ENCODE measurements around the gene FYCO1. TPM values are rescaled to one million over a fixed set of nuclear protein-coding genes. Genes with fewer than 3 reads are reported as not detected.

The FYCO1 gene
- total RNA-seq, 1 donor from 2014 or later = 7.9 TPM

DNA sequence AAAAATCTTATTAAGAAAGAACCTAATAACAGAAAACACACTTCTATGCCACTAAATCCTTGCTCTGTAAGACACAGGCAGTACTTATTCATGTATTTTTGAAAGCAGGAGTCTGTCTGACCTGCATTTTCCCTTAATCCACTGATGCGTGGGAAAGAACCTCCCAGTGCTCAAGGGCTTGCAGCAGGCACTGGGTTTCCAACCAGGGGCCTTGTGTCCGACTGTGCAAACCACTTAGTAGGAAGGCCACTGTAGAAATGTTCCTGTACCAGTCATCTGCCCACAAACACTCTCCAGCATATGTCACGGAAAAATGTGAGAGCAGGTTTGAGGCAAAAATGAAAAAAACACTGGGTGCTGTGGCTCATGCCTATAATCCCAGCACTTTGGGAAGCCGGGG is 39.9 kb downstream of the FYCO1 start:
- FAIRE-seq = no peak
- TF ChIP-seq, protein P1, sequence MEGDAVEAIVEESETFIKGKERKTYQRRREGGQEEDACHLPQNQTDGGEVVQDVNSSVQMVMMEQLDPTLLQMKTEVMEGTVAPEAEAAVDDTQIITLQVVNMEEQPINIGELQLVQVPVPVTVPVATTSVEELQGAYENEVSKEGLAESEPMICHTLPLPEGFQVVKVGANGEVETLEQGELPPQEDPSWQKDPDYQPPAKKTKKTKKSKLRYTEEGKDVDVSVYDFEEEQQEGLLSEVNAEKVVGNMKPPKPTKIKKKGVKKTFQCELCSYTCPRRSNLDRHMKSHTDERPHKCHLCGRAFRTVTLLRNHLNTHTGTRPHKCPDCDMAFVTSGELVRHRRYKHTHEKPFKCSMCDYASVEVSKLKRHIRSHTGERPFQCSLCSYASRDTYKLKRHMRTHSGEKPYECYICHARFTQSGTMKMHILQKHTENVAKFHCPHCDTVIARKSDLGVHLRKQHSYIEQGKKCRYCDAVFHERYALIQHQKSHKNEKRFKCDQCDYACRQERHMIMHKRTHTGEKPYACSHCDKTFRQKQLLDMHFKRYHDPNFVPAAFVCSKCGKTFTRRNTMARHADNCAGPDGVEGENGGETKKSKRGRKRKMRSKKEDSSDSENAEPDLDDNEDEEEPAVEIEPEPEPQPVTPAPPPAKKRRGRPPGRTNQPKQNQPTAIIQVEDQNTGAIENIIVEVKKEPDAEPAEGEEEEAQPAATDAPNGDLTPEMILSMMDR (IDR thresholded peaks at IDR 0.05; ENCODE audit: insufficient read depth, low read length, severe bottlenecking) = no peak
- Histone ChIP-seq H3K27me3 (ENCODE audit: control insufficient read depth, insufficient read depth, low read length) (no peaks in the 10 kb centered on the region), H3K36me3 (ENCODE audit: control insufficient read depth, insufficient read depth, low read length) (peaks cover 30% of the 10 kb centered on the region), H3K4me3 (ENCODE audit: low read depth, low read length) (no peak overlapping the region)
- DNase-seq (ENCODE audit: low read depth) = no peak

DNA sequence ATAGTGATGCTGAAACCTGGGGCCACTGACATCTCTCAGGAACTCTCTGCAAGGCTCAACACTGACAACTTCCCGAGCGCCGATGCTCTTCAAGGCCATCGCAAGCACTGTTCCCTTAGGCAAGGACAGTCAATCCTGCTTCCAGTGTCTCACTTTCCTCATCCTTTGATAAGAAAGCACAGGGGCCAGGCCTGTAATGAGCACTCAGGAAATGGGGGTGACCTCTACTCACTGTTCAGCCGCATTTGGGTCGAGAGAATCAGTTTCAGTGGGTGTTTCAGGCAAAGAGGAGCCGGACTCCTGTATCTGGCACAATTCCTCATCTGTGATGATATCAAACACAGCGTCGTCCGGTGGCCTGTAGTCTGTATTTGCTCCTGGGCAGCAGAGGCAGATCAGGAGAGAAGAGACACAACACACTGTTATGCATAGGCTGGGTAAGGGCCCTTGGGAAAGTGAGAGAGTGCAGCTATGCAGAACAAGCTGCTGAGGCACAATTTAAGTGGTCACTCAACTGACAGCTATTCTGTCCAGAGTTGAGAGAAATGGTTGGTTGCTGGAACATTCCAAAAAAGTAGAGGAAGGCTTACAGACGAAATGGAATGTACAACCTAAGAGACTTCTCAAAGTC is 40.5 kb downstream of the FYCO1 start:
- TF ChIP-seq, protein P1 (IDR thresholded peaks at IDR 0.05; ENCODE audit: insufficient read depth, low read length, severe bottlenecking) = no peak
- H3K4me3 ChIP-seq (ENCODE audit: low read depth, low read length) = no peak overlapping the region
- no peak for DNase-seq (ENCODE audit: low read depth)
- peaks cover 28% of the 10 kb centered on the region for H3K36me3 ChIP-seq (ENCODE audit: control insufficient read depth, insufficient read depth, low read length)
- no peaks in the 10 kb centered on the region for H3K27me3 ChIP-seq (ENCODE audit: control insufficient read depth, insufficient read depth, low read length)
- no peak for FAIRE-seq

DNA sequence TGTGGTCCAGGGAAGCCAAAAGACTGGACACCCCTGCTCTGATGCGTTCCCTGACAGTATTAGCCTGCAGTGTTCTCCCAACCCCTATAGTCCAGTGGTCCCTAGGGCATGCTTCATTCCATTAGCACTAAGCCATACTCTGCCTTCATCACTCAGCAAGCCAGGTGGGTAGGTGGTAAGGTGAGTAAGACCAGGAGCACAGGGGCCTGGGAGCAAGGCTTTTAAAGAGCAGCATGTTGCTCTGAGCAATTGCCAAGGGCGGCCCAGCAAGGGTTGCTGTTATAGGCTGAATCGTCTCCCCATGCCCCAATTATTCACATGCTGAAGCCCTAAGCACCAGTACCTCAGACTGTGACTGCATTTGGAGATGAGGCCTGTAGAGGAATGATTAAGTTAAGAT is 41.3 kb downstream of the FYCO1 start:
- DNase-seq (ENCODE audit: low read depth) (no peak), FAIRE-seq (no peak)
- H3K36me3 ChIP-seq (ENCODE audit: control insufficient read depth, insufficient read depth, low read length) = peaks cover 31% of the 10 kb centered on the region
- no peak overlapping the region for H3K4me3 ChIP-seq (ENCODE audit: low read depth, low read length)
- TF ChIP-seq, protein P1 (IDR thresholded peaks at IDR 0.05; ENCODE audit: insufficient read depth, low read length, severe bottlenecking) = no peak
- no peaks in the 10 kb centered on the region for H3K27me3 ChIP-seq (ENCODE audit: control insufficient read depth, insufficient read depth, low read length)

DNA sequence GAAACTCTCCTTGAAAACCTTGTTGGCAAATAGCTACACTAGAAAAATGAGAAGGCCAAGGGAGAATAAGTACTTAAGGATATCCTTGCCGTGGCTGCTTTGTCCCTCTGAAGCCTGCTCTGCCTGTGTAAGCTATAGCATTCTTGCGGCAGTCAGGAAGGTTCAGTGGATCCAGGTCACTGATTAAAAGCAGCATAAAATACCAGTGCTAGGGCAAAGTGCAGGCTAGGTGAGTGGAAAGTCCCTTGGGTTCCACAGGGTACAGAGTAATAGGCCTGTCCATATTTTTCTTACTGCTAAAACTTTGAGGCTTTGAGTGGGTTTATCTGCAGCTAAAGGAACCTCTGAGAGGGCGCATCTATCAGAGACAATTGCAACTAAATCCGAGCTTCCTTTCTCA is 42.1 kb downstream of the FYCO1 start:
- Histone ChIP-seq H3K36me3 (ENCODE audit: control insufficient read depth, insufficient read depth, low read length) (peaks cover 26% of the 10 kb centered on the region), H3K4me3 (ENCODE audit: low read depth, low read length) (no peak overlapping the region), H3K27me3 (ENCODE audit: control insufficient read depth, insufficient read depth, low read length) (no peaks in the 10 kb centered on the region)
- DNase-seq (ENCODE audit: low read depth) (no peak), FAIRE-seq (no peak)
- TF ChIP-seq, protein P1 (IDR thresholded peaks at IDR 0.05; ENCODE audit: insufficient read depth, low read length, severe bottlenecking) = no peak

DNA sequence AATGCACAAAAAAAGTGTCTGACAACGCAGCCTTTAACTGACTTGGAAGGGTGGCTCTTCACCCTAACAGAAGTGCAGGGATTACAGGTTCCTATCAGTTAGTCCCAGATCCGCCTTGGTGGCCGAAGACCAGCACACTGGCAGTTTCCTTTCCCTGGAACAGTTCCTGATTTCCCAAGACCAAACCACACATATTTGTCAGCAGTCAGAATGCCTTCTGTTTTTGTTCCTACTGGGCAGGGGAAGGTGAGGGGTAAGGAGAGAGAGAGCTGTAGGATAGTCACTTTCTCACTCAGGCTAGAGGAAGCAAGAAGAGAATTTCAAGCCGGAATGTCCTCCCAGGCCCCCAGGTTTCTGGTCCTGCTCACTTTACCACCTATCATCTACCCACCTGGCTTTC is 43.2 kb downstream of the FYCO1 start:
- TF ChIP-seq, protein P1 (IDR thresholded peaks at IDR 0.05; ENCODE audit: insufficient read depth, low read length, severe bottlenecking) = no peak
- H3K36me3 ChIP-seq (ENCODE audit: control insufficient read depth, insufficient read depth, low read length) = peaks cover 24% of the 10 kb centered on the region
- no peak for DNase-seq (ENCODE audit: low read depth)
- no peaks in the 10 kb centered on the region for H3K27me3 ChIP-seq (ENCODE audit: control insufficient read depth, insufficient read depth, low read length)
- FAIRE-seq = no peak
- no peak overlapping the region for H3K4me3 ChIP-seq (ENCODE audit: low read depth, low read length)

DNA sequence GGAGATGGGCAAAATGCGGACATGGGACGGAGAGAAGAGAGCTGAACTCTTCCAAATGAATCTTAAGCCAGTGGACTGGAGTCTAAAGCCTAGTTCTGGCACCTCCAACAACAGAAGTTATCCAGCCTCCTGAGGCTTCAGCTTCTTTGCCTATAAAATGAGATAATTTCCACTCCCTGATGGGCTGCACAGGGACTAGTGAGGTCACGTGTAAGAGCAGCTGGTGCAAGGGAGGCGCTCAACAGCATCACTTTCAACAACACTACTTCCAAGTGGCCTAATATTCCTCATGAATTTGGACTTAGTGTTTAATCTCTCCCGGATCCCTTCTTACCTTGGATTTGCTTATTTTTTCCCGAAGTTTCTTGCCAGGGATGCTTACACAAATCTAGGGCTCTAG is 43.7 kb downstream of the FYCO1 start:
- H3K36me3 ChIP-seq (ENCODE audit: control insufficient read depth, insufficient read depth, low read length) = peaks cover 24% of the 10 kb centered on the region
- H3K4me3 ChIP-seq (ENCODE audit: low read depth, low read length) = no peak overlapping the region
- no peaks in the 10 kb centered on the region for H3K27me3 ChIP-seq (ENCODE audit: control insufficient read depth, insufficient read depth, low read length)
- TF ChIP-seq, protein P1 (IDR thresholded peaks at IDR 0.05; ENCODE audit: insufficient read depth, low read length, severe bottlenecking) = no peak
- DNase-seq (ENCODE audit: low read depth) (no peak), FAIRE-seq (no peak)
